ENCODE results near the gene KDELR3.

Gene KDELR3

DNA sequence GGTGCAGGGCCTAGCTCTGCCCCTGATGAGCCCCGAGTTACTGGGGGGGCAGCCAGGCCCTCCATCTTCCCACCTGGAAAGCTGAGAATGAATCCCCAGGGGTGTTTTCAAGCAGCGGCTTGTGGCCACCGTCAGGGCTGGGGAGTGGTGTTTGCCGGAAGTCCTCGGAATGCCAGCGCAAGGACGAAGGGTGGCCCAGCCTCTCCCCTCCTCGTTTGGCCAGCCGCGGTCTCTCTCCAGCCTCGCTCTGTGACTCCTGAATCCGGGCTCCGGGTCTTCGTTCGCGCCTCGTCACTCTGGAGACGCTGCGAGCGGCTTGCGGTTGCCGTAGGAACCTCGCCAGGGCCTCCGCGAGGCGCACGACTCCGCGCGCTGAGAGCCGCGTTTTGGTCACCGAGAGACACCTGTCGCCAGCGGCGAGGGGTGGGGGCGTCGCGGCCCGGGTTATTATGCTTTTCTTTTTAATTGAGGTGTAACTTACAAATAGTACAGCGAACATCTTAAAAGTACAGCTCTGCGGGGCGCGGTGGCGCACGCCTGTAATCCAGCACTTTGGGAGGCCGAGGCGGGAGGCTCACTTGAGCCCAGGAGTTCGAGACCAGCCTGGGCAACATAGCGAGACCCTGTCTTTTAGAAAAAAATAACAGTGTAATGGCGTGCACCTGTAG is 6.3 kb upstream of the KDELR3 start:
- Histone ChIP-seq H3K9ac (ENCODE audit: low read length) (no peak overlapping the region), H3K79me2 (ENCODE audit: insufficient read depth, low read length) (no peaks in the 10 kb centered on the region), H3F3A (ENCODE audit: insufficient read depth, low read length) (no peaks in the 10 kb centered on the region), H3K27ac (ENCODE audit: low read depth, low read length, poor library complexity, severe bottlenecking) (no peak overlapping the region), H3K4me3 (ENCODE audit: low read depth, low read length, poor library complexity, severe bottlenecking) (no peak overlapping the region), H3K27me3 (ENCODE audit: insufficient read depth, low read length) (0 out of 2 replicates have a peak, but pooled peaks cover 16% of the 10 kb centered on the region), H4K20me1 (ENCODE audit: insufficient read depth, low read length) (no peaks in the 10 kb centered on the region), H2AFZ (ENCODE audit: low read length) (no peak overlapping the region), H3K9me3 (ENCODE audit: low read length) (no peaks in the 10 kb centered on the region), H3K4me1 (ENCODE audit: insufficient read depth, low read length, severe bottlenecking) (peaks cover 15% of the 10 kb centered on the region), H3K36me3 (ENCODE audit: insufficient read depth, low read length) (no peaks in the 10 kb centered on the region), H3K9me2 (ENCODE audit: low read depth, low read length) (no peaks in the 10 kb centered on the region), H3K4me2 (ENCODE audit: low read length) (no peak overlapping the region; the same call in 1 of the 2 replicates)
- TF ChIP-seq EZH2 (IDR thresholded peaks at IDR 0.05; ENCODE audit: borderline replicate concordance, low read length), result no peak
- TF ChIP-seq, protein P1, sequence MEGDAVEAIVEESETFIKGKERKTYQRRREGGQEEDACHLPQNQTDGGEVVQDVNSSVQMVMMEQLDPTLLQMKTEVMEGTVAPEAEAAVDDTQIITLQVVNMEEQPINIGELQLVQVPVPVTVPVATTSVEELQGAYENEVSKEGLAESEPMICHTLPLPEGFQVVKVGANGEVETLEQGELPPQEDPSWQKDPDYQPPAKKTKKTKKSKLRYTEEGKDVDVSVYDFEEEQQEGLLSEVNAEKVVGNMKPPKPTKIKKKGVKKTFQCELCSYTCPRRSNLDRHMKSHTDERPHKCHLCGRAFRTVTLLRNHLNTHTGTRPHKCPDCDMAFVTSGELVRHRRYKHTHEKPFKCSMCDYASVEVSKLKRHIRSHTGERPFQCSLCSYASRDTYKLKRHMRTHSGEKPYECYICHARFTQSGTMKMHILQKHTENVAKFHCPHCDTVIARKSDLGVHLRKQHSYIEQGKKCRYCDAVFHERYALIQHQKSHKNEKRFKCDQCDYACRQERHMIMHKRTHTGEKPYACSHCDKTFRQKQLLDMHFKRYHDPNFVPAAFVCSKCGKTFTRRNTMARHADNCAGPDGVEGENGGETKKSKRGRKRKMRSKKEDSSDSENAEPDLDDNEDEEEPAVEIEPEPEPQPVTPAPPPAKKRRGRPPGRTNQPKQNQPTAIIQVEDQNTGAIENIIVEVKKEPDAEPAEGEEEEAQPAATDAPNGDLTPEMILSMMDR (IDR thresholded peaks at IDR 0.05; ENCODE audit: low read length), result no peak

DNA sequence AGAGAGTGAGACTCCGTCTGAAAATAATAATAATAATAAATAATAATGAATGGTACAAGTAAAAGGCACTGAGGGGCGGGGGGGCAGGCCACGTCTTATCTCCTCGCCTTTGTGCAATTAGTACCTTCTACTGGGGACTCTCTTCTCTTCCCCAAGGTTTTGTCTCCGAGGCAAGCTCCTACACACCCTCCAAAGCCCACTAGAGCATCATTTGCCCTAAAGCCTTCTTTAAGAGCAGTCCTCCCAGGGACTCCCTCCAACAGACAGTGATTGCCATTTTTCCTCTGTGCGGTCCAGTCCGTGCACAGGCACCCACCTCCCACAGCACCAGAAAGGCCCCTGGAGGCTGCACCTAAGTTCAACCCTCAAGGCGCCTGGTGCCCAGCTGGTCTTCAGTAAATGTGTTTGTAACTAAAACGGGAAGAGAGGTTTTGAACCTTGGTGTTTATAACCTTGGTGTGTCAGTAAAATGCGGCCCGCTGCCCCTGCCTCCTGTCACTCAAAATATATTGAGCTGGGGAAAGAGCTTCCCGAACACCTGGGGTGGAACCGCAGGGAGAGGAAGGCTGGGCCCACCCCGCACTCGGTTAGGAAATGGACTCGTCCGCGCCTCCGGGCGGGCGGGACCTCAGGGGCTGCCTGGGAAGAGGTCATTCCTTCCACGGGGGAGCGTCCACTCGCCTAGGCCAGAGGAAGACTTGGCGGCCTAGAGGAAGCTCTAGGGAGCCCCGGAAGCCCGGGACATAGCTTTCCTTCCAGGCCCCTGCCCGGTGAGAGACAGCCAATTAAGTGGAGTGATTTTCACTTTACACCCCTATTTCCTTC is 4.7 kb upstream of the KDELR3 start:
- Histone ChIP-seq H3K9me3 (ENCODE audit: low read length) (no peaks in the 10 kb centered on the region), H3K4me2 (ENCODE audit: low read length) (no peak overlapping the region), H3K36me3 (ENCODE audit: insufficient read depth, low read length) (no peaks in the 10 kb centered on the region), H3K27ac (ENCODE audit: low read depth, low read length, poor library complexity, severe bottlenecking) (no peak overlapping the region), H3K4me3 (ENCODE audit: low read depth, low read length, poor library complexity, severe bottlenecking) (no peak overlapping the region), H4K20me1 (ENCODE audit: insufficient read depth, low read length) (no peaks in the 10 kb centered on the region), H2AFZ (ENCODE audit: low read length) (no peak overlapping the region), H3K9ac (ENCODE audit: low read length) (no peak overlapping the region), H3F3A (ENCODE audit: insufficient read depth, low read length) (no peaks in the 10 kb centered on the region), H3K4me1 (ENCODE audit: insufficient read depth, low read length, severe bottlenecking) (peaks cover 15% of the 10 kb centered on the region), H3K79me2 (ENCODE audit: insufficient read depth, low read length) (no peaks in the 10 kb centered on the region), H3K27me3 (ENCODE audit: insufficient read depth, low read length) (0 out of 2 replicates have a peak, but pooled peaks cover 16% of the 10 kb centered on the region), H3K9me2 (ENCODE audit: low read depth, low read length) (no peaks in the 10 kb centered on the region)
- no peak for TF ChIP-seq EZH2 (IDR thresholded peaks at IDR 0.05; ENCODE audit: borderline replicate concordance, low read length)
- TF ChIP-seq, protein P1 (IDR thresholded peaks at IDR 0.05; ENCODE audit: low read length), result no peak

DNA sequence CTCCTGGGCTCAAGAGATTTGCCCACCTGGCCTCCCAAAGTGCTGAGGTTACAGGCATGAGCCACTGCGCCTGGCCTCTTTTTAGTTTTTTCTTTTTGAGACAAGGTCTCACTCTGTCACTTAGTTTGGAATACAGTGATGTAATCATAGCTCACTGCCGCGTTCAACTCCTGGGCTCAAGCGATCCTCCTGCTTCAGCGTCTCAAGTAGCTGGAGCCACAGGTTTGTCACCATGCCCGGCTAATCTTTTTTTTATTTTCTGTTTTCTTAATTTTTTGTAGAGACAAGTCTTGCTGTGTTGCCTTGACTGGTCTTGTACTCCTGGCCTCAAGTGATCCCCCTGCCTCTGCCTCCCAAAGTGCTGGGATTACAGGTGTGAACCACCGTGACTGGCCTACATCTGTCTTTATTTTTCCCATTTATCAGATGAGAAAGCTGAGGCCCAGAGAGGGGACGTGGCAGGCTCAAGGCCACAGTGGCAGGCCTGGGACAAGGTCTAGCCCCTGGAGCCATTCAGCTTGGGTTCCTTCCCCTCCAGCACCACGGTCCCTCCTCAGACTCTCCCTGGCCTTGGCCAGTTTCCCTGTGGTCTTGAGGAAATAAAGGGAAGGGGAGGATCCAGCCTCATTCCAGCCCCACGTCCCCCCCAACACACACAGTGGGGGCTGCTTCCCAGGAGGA is 2.8 kb upstream of the KDELR3 start:
- Histone ChIP-seq H3K4me3 (ENCODE audit: low read depth, low read length, poor library complexity, severe bottlenecking) (no peak overlapping the region), H3F3A (ENCODE audit: insufficient read depth, low read length) (no peaks in the 10 kb centered on the region), H3K9me3 (ENCODE audit: low read length) (no peaks in the 10 kb centered on the region), H3K79me2 (ENCODE audit: insufficient read depth, low read length) (no peaks in the 10 kb centered on the region), H3K4me1 (ENCODE audit: insufficient read depth, low read length, severe bottlenecking) (peaks cover 15% of the 10 kb centered on the region), H3K9me2 (ENCODE audit: low read depth, low read length) (no peaks in the 10 kb centered on the region), H3K27me3 (ENCODE audit: insufficient read depth, low read length) (peaks cover 20% of the 10 kb centered on the region; the same call in 1 of the 2 replicates), H4K20me1 (ENCODE audit: insufficient read depth, low read length) (no peaks in the 10 kb centered on the region), H3K9ac (ENCODE audit: low read length) (no peak overlapping the region), H3K4me2 (ENCODE audit: low read length) (no peak overlapping the region), H3K36me3 (ENCODE audit: insufficient read depth, low read length) (no peaks in the 10 kb centered on the region), H2AFZ (ENCODE audit: low read length) (no peak overlapping the region), H3K27ac (ENCODE audit: low read depth, low read length, poor library complexity, severe bottlenecking) (no peak overlapping the region)
- TF ChIP-seq, protein P1 (IDR thresholded peaks at IDR 0.05; ENCODE audit: low read length), result no peak
- no peak for TF ChIP-seq EZH2 (IDR thresholded peaks at IDR 0.05; ENCODE audit: borderline replicate concordance, low read length)

All from OCI-LY1 (cell line).